ENCODE data around the gene GPD1.

Gene GPD1

GRCh38 chr12:50078281-50078680 lies 25.5 kb upstream of the GPD1 start:
- Histone ChIP-seq H4K8ac (ENCODE audit: low read length) (no peak overlapping the region), H2BK15ac (ENCODE audit: low read depth, poor library complexity, severe bottlenecking) (no peak overlapping the region)
- 92% methylated on average over 10 of the region's 10 CpGs for WGBS

GRCh38 chr12:50079771-50080170 lies 24.0 kb upstream of the GPD1 start:
- H4K8ac ChIP-seq (ENCODE audit: low read length) = no peak overlapping the region
- no peak overlapping the region for H2AK5ac ChIP-seq (ENCODE audit: low read length, severe bottlenecking)
- 69% methylated on average over 4 of the region's 5 CpGs for WGBS

More at GRCh38 chr12:50078281-50078680, 25.5 kb upstream of the GPD1 start:
- Histone ChIP-seq H3K27me3 (ENCODE audit: control insufficient read depth in 1 of 2, insufficient read depth in 1 of 2, low read length in 2 of 2) (no peaks in the 10 kb centered on the region), H3K9me3 (ENCODE audit: control insufficient read depth, low read length) (no peaks in the 10 kb centered on the region), H3K4me3 (ENCODE audit: insufficient read depth in 1 of 2, low read depth in 1 of 2, low read length in 2 of 2) (no peak overlapping the region), H3K79me1 (replicated peaks; ENCODE audit: low read length, poor library complexity, severe bottlenecking) (no peaks in the 10 kb centered on the region), H3K4ac (ENCODE audit: low read depth in 1 of 2, low read length in 2 of 2) (no peak overlapping the region), H2AFZ (ENCODE audit: low read depth, low read length) (no peak overlapping the region), H3K4me1 (ENCODE audit: control insufficient read depth, insufficient read depth, low read depth, low read length) (peaks cover 4% of the 10 kb centered on the region), H3K4me2 (ENCODE audit: low read length, poor library complexity, severe bottlenecking) (no peak overlapping the region), H2BK12ac (ENCODE audit: low read length in 2 of 2) (no peak overlapping the region), H3K23ac (ENCODE audit: low read length in 2 of 2) (no peak overlapping the region), H3K36me3 (ENCODE audit: control insufficient read depth in 1 of 2, insufficient read depth in 2 of 2, low read depth in 1 of 2, low read length in 2 of 2) (peaks cover 0 to 12% of the 10 kb centered on the region in 2 experiments), H4K91ac (ENCODE audit: low read length) (no peak overlapping the region), H2BK5ac (ENCODE audit: low read depth, low read length, poor library complexity, severe bottlenecking) (no peak overlapping the region), H3K9ac (ENCODE audit: low read length) (no peak overlapping the region), H3K27ac (ENCODE audit: low read length, poor library complexity, severe bottlenecking) (no peak overlapping the region), H2BK120ac (ENCODE audit: low read depth, low read length) (no peak overlapping the region), H2AK5ac (ENCODE audit: low read length, severe bottlenecking) (no peak overlapping the region), H3K14ac (ENCODE audit: low read length in 2 of 2) (no peak overlapping the region), H3K18ac (ENCODE audit: low read depth in 1 of 2, low read length in 2 of 2) (no peak overlapping the region)
- no peak for DNase-seq

GRCh38 chr12:50081096-50081808 lies 22.6 kb upstream of the GPD1 start:
- WGBS = 40% methylated on average over 43 of the region's 46 CpGs
- no peak overlapping the region for H3K9ac ChIP-seq (ENCODE audit: low read length)

More at GRCh38 chr12:50079771-50080170, 24.0 kb upstream of the GPD1 start:
- peaks cover 6% of the 10 kb centered on the region for H3K4me1 ChIP-seq (ENCODE audit: control insufficient read depth, insufficient read depth, low read depth, low read length)
- no peak overlapping the region for H3K4me2 ChIP-seq (ENCODE audit: low read length, poor library complexity, severe bottlenecking)
- peaks cover 0 to 8% of the 10 kb centered on the region in 2 experiments for H3K36me3 ChIP-seq (ENCODE audit: control insufficient read depth in 1 of 2, insufficient read depth in 2 of 2, low read depth in 1 of 2, low read length in 2 of 2)
- H2BK15ac ChIP-seq (ENCODE audit: low read depth, poor library complexity, severe bottlenecking) = no peak overlapping the region
- no peaks in the 10 kb centered on the region for H3K27me3 ChIP-seq (ENCODE audit: control insufficient read depth in 1 of 2, insufficient read depth in 1 of 2, low read length in 2 of 2)
- H3K23ac ChIP-seq (ENCODE audit: low read length in 2 of 2) = no peak overlapping the region
- no peak overlapping the region for H3K9ac ChIP-seq (ENCODE audit: low read length)
- no peak overlapping the region for H2AFZ ChIP-seq (ENCODE audit: low read depth, low read length)
- no peak overlapping the region for H2BK5ac ChIP-seq (ENCODE audit: low read depth, low read length, poor library complexity, severe bottlenecking)
- no peak overlapping the region for H3K27ac ChIP-seq (ENCODE audit: low read length, poor library complexity, severe bottlenecking)
- peaks cover 2% of the 10 kb centered on the region for H3K79me1 ChIP-seq (replicated peaks; ENCODE audit: low read length, poor library complexity, severe bottlenecking)
- no peak for DNase-seq
- H4K91ac ChIP-seq (ENCODE audit: low read length) = no peak overlapping the region
- H3K14ac ChIP-seq (ENCODE audit: low read length in 2 of 2) = no peak overlapping the region
- H3K4me3 ChIP-seq (ENCODE audit: insufficient read depth in 1 of 2, low read depth in 1 of 2, low read length in 2 of 2) = no peak overlapping the region
- H2BK120ac ChIP-seq (ENCODE audit: low read depth, low read length) = no peak overlapping the region
- H3K9me3 ChIP-seq (ENCODE audit: control insufficient read depth, low read length) = no peaks in the 10 kb centered on the region
- H3K4ac ChIP-seq (ENCODE audit: low read depth in 1 of 2, low read length in 2 of 2) = no peak overlapping the region
- H2BK12ac ChIP-seq (ENCODE audit: low read length in 2 of 2) = no peak overlapping the region
- no peak overlapping the region for H3K18ac ChIP-seq (ENCODE audit: low read depth in 1 of 2, low read length in 2 of 2)

GRCh38 chr12:50082644-50083043 lies 21.2 kb upstream of the GPD1 start:
- Histone ChIP-seq H2BK5ac (ENCODE audit: low read depth, low read length, poor library complexity, severe bottlenecking) (no peak overlapping the region), H3K79me1 (replicated peaks; ENCODE audit: low read length, poor library complexity, severe bottlenecking) (peaks cover 4% of the 10 kb centered on the region), H4K8ac (ENCODE audit: low read length) (peak overlapping the region; percentile 46), H3K4ac (ENCODE audit: low read depth in 1 of 2, low read length in 2 of 2) (no peak overlapping the region), H2BK15ac (ENCODE audit: low read depth, poor library complexity, severe bottlenecking) (no peak overlapping the region), H3K9ac (ENCODE audit: low read length) (peak overlapping the region; percentile 32), H4K91ac (ENCODE audit: low read length) (no peak overlapping the region), H2BK12ac (ENCODE audit: low read length in 2 of 2) (no peak overlapping the region), H3K36me3 (ENCODE audit: control insufficient read depth in 1 of 2, insufficient read depth in 2 of 2, low read depth in 1 of 2, low read length in 2 of 2) (peaks cover 11 to 15% of the 10 kb centered on the region in 2 experiments), H2AK5ac (ENCODE audit: low read length, severe bottlenecking) (no peak overlapping the region), H3K18ac (ENCODE audit: low read depth in 1 of 2, low read length in 2 of 2) (no peak overlapping the region), H3K23ac (ENCODE audit: low read length in 2 of 2) (no peak overlapping the region), H3K4me2 (ENCODE audit: low read length, poor library complexity, severe bottlenecking) (no peak overlapping the region), H3K27me3 (ENCODE audit: control insufficient read depth in 1 of 2, insufficient read depth in 1 of 2, low read length in 2 of 2) (no peaks in the 10 kb centered on the region), H3K14ac (ENCODE audit: low read length in 2 of 2) (no peak overlapping the region), H3K4me1 (ENCODE audit: control insufficient read depth, insufficient read depth, low read depth, low read length) (peaks cover 13% of the 10 kb centered on the region), H2AFZ (ENCODE audit: low read depth, low read length) (no peak overlapping the region), H3K9me3 (ENCODE audit: control insufficient read depth, low read length) (no peaks in the 10 kb centered on the region), H3K4me3 (ENCODE audit: insufficient read depth in 1 of 2, low read depth in 1 of 2, low read length in 2 of 2) (no peak overlapping the region), H2BK120ac (ENCODE audit: low read depth, low read length) (no peak overlapping the region), H3K27ac (ENCODE audit: low read length, poor library complexity, severe bottlenecking) (no peak overlapping the region)
- peak; percentile 43 for DNase-seq
- 73% methylated on average over 7 of the region's 7 CpGs for WGBS

More at GRCh38 chr12:50081096-50081808, 22.6 kb upstream of the GPD1 start:
- no peaks in the 10 kb centered on the region for H3K27me3 ChIP-seq (ENCODE audit: control insufficient read depth in 1 of 2, insufficient read depth in 1 of 2, low read length in 2 of 2)
- DNase-seq = no peak
- H3K4me1 ChIP-seq (ENCODE audit: control insufficient read depth, insufficient read depth, low read depth, low read length) = peaks cover 10% of the 10 kb centered on the region
- no peak overlapping the region for H3K4ac ChIP-seq (ENCODE audit: low read depth in 1 of 2, low read length in 2 of 2)
- H2AFZ ChIP-seq (ENCODE audit: low read depth, low read length) = no peak overlapping the region
- H3K36me3 ChIP-seq (ENCODE audit: control insufficient read depth in 1 of 2, insufficient read depth in 2 of 2, low read depth in 1 of 2, low read length in 2 of 2) = peaks cover 0 to 8% of the 10 kb centered on the region in 2 experiments
- H4K8ac ChIP-seq (ENCODE audit: low read length) = no peak overlapping the region
- no peak overlapping the region for H3K4me3 ChIP-seq (ENCODE audit: insufficient read depth in 1 of 2, low read depth in 1 of 2, low read length in 2 of 2)
- no peak overlapping the region for H3K4me2 ChIP-seq (ENCODE audit: low read length, poor library complexity, severe bottlenecking)
- H3K23ac ChIP-seq (ENCODE audit: low read length in 2 of 2) = peak overlapping the region in 1 of 2 experiments; percentile 94
- no peak overlapping the region for H2BK12ac ChIP-seq (ENCODE audit: low read length in 2 of 2)
- H2BK120ac ChIP-seq (ENCODE audit: low read depth, low read length) = no peak overlapping the region
- H2BK5ac ChIP-seq (ENCODE audit: low read depth, low read length, poor library complexity, severe bottlenecking) = no peak overlapping the region
- H3K79me1 ChIP-seq (replicated peaks; ENCODE audit: low read length, poor library complexity, severe bottlenecking) = peaks cover 4% of the 10 kb centered on the region
- no peak overlapping the region for H3K18ac ChIP-seq (ENCODE audit: low read depth in 1 of 2, low read length in 2 of 2)
- no peaks in the 10 kb centered on the region for H3K9me3 ChIP-seq (ENCODE audit: control insufficient read depth, low read length)
- H3K14ac ChIP-seq (ENCODE audit: low read length in 2 of 2) = no peak overlapping the region
- no peak overlapping the region for H2BK15ac ChIP-seq (ENCODE audit: low read depth, poor library complexity, severe bottlenecking)
- H2AK5ac ChIP-seq (ENCODE audit: low read length, severe bottlenecking) = no peak overlapping the region
- peak overlapping the region; percentile 35 for H4K91ac ChIP-seq (ENCODE audit: low read length)
- H3K27ac ChIP-seq (ENCODE audit: low read length, poor library complexity, severe bottlenecking) = no peak overlapping the region

All from mesenchymal stem cell (in vitro differentiated cells and primary cell).